HG03066 (cell line): ENCODE measurements around the gene ABHD14A.

Experiments used
- ATAC-seq: cut with Tn5 transposase; IDR thresholded peaks from one replicate; pipeline ENCODE4 v1.9.1; 2021; ENCODE audit warnings: low read depth; ENCODE audit not compliant: unreplicated experiment

Gene ABHD14A

GRCh38 chr3:51968883-51969678, 5.8 kb upstream of the ABHD14A start:
- ATAC-seq = no peak

GRCh38 chr3:51969841-51970240, 5.0 kb upstream of the ABHD14A start:
- no peak for ATAC-seq

- no peak for ATAC-seq
Measured at GRCh38 chr3:51970606-51971300, 4.1 kb upstream of the ABHD14A start.

- no peak for ATAC-seq
Measured at GRCh38 chr3:51971350-51971749, 3.5 kb upstream of the ABHD14A start.

GRCh38 chr3:51974277-51974962, 444 bp upstream of the ABHD14A start:
- ATAC-seq = peak; percentile 8

GRCh38 chr3:51975852-51976549, 1.1 kb downstream of the ABHD14A start:
- ATAC-seq = no peak

- ATAC-seq = no peak
Measured at GRCh38 chr3:51977446-51978142, 2.7 kb downstream of the ABHD14A start.

GRCh38 chr3:51978143-51978502, 3.3 kb downstream of the ABHD14A start:
- no peak for ATAC-seq

GRCh38 chr3:51980253-51980652, 5.4 kb downstream of the ABHD14A start:
- ATAC-seq = no peak

- peak; percentile 48 for ATAC-seq
Measured at GRCh38 chr3:51982352-51982837, 7.5 kb downstream of the ABHD14A start.

- ATAC-seq = peak; percentile 76
Measured at GRCh38 chr3:51982838-51983577, 8.1 kb downstream of the ABHD14A start, which contains the start of gene ACY1. TSS of gene ACY1 (plus strand) at chr3:51983535. CDS start at chr3:51984065, 530 bp downstream.

GRCh38 chr3:51983578-51984268, 8.9 kb downstream of the ABHD14A start:
- no peak for ATAC-seq

GRCh38 chr3:51984269-51984647, 9.4 kb downstream of the ABHD14A start:
- no peak for ATAC-seq

- no peak for ATAC-seq
Measured at GRCh38 chr3:51985063-51985462, 10.2 kb downstream of the ABHD14A start.

- ATAC-seq = no peak
Measured at GRCh38 chr3:51986010-51986947, 11.4 kb downstream of the ABHD14A start.

GRCh38 chr3:51987568-51987967, 12.7 kb downstream of the ABHD14A start:
- ATAC-seq = no peak

GRCh38 chr3:51988286-51989146, 13.7 kb downstream of the ABHD14A start:
- ATAC-seq = no peak
